HUES6 (cell line): ENCODE results near the gene CYBC1.
"Not testable (repeated sequence)": the region's sequence is repeated elsewhere in the genome, so short reads cannot be mapped to it uniquely, and the experiment has no call there.

ENCODE experiments used
- H3K27ac ChIP-seq: 2 replicates; pipeline ENCODE4 v1.7.0; 2013; ENCODE audit warnings: low read depth, mild to moderate bottlenecking, low read length, inconsistent platforms
- H3K27me3 ChIP-seq: 2 replicates; pipeline ENCODE4 v1.6.1; 2013; ENCODE audit warnings: low read length; ENCODE audit not compliant: control insufficient read depth, insufficient read depth
- H3K36me3 ChIP-seq: 2 replicates; pipeline ENCODE4 v1.6.1; 2013; ENCODE audit warnings: low read length; ENCODE audit not compliant: control insufficient read depth, insufficient read depth
- H3K4me1 ChIP-seq: 2 replicates; pipeline ENCODE4 v1.6.1; 2013; ENCODE audit warnings: low read length; ENCODE audit not compliant: control insufficient read depth, insufficient read depth
- H3K4me3 ChIP-seq: 2 replicates; pipeline ENCODE4 v1.5.1; 2013; ENCODE audit warnings: low read depth, low read length
- H3K9ac ChIP-seq: one replicate; pipeline ENCODE4 v1.6.1; 2013; ENCODE audit warnings: mild to moderate bottlenecking, low read length
- H3K9me3 ChIP-seq: 2 replicates; pipeline ENCODE4 v1.6.1; 2013; ENCODE audit warnings: low read depth, low read length; ENCODE audit not compliant: control insufficient read depth, insufficient read depth

The CYBC1 gene

DNA sequence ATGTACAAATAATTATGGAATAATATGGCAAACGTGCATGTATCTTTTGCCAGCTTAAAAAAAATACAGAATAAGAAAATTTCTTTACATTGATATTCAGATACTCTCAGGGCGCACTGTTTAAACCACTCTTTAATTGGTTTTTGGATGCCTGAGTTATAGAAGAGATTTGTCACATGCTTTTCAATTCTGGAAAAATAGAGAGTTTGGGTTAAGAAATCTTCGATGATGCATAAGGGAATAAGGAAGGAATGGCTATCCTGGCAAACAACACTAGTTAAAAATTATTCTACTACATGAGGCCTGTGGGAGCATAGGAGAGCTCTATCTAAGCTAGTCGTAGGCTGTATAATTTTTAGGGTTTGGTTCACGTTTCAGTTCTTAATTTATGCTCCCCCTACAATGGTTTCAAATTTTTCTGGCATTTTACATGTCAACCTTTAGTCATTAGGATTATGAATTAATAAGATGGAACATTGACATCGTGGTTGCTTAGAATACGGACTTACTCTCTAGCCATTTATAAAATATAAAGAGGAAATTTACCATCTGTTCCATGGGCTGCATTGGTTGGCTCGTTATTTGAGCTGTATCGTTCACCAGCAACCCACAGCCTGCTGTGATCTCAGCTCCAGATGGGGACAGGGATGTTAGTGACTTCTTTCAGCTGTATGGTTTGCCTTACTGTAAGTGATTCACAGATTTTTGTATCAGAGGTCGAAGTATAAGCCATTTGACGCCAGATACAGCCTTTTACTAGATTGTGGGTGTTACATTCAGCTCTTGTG, 23.9 kb upstream of the CYBC1 start:
- Histone ChIP-seq H3K36me3 (peaks cover 58% of the 10 kb centered on the region), H3K4me1 (no peaks in the 10 kb centered on the region), H3K27ac (no peak overlapping the region), H3K4me3 (no peak overlapping the region), H3K9me3 (no peaks in the 10 kb centered on the region), H3K27me3 (no peaks in the 10 kb centered on the region), H3K9ac (no peak overlapping the region)

DNA sequence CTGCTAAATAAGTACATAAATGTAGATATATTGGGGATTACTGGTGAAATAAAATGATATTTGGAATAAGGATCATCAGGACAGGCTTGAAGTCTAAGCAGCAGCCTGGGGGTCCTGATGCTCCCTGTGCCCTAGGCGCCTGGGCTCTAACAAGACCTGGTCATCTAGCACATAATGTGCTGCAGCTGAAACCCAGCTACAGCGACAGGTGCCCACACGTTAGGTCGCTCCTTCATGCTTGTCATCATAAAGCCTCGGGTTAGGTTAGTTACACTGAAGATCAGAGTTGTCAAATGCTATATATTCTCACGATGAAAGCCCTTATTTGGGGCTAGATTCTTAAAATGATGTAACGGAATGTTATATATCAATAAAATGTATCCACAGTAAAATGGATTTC, 19.5 kb upstream of the CYBC1 start:
- Histone ChIP-seq H3K36me3 (peaks cover 67% of the 10 kb centered on the region), H3K27ac (no peak overlapping the region), H3K4me3 (no peak overlapping the region), H3K4me1 (no peaks in the 10 kb centered on the region), H3K27me3 (no peaks in the 10 kb centered on the region), H3K9ac (no peak overlapping the region), H3K9me3 (no peaks in the 10 kb centered on the region)

DNA sequence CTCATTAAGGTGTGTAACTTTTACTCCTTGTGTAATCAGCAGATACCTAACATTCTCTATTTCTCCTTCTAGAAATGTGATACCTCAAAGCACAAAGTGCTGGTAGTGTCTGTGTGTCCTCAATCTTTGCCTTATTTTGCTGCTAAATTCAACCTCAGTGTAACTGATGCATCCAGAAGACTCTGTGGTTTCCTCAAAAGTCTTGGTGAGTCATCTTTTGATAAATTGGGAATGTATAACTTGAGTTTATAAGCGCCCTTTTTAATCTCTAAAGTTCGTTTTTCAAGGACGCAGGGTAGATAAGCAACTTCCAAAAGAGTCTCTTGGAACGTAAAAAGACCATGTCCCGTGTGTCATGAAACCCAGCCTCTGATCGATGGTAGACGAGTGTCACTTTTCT, 18.1 kb upstream of the CYBC1 start:
- Histone ChIP-seq H3K27me3 (no peaks in the 10 kb centered on the region), H3K36me3 (peaks cover 68% of the 10 kb centered on the region), H3K4me1 (no peaks in the 10 kb centered on the region), H3K27ac (no peak overlapping the region), H3K9me3 (no peaks in the 10 kb centered on the region), H3K4me3 (no peak overlapping the region), H3K9ac (no peak overlapping the region)

DNA sequence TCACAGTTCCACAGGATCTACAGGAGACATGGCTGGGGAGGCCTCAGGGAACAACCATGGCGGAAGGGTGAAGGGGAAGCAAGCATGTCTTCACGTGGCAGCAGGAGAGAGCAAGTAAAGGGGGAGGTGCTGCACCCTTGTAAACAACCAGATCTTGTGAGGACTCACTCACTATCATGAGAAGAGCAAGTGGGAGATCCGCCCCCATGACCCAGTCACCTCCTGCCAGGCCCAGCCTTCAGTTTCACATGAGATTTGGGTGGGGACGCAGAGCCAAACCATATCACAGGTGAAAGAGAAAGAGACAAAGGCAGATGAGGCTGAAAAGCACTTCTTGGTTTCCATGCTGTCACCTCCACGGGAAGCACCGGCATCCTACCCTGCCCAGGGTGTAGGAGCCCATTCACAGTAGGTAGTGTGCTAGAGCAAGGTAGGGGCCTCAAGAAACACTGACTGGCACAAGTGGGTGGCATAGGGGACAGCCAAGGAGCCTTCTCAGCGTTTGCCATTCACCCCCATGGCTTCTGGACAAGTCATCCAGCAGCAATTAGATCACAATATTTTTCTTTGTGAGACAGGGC, 14.6 kb upstream of the CYBC1 start:
- Histone ChIP-seq H3K9me3 (no peaks in the 10 kb centered on the region), H3K36me3 (peaks cover 86% of the 10 kb centered on the region), H3K27me3 (no peaks in the 10 kb centered on the region), H3K4me3 (no peak overlapping the region), H3K4me1 (no peaks in the 10 kb centered on the region), H3K27ac (no peak overlapping the region), H3K9ac (no peak overlapping the region)

DNA sequence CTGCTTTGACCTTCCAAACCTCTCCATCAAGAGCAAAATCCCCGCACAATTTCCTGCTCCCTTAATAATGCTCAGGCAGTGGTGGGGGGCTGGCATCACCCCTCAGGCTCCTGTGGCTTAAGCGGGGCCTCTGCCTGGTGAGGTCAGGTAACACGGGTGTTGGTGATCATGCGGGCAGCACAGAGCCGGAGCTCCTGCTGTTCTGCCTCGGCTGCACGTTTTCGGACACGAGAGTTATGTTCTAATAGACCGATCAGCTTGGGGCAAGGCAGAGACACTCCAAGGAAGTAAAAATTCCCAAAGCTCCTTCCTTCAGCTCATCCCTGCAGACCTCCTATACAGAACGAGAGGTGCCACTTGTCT, 14.0 kb upstream of the CYBC1 start:
- Histone ChIP-seq H3K9me3 (no peaks in the 10 kb centered on the region), H3K9ac (no peak overlapping the region), H3K4me3 (no peak overlapping the region), H3K27me3 (no peaks in the 10 kb centered on the region), H3K27ac (no peak overlapping the region), H3K36me3 (peaks cover 86% of the 10 kb centered on the region), H3K4me1 (no peaks in the 10 kb centered on the region)

DNA sequence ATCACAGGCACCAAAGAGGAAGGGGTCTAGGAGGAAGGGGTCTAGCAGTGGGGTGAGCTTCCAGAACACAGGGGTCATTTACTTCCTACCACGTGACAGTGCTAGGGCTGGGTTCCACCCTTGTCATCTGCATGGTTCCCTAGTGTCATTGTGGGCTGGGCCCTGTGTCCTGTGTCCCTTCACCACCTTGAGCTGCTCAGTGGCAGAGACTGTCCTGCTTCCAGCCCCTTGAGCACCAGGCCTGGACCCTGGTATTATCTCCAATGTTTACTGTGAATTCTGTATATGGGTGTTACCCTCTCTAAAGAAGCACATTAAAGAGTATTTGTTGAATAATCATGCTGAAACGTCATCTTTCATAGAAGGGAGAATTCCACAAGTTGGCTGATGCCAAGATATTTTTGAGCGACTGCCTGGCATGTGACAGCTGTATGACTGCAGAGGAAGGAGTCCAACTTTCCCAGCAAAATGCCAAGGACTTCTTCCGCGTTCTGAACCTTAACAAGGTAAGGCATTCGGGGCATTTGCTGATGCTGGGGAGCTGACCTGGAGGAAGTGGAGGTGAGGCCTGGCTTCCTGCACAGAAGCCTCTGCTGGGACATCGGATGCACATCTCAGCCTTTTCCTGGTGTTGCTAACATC, 13.5 kb upstream of the CYBC1 start:
- H3K27ac ChIP-seq: no peak overlapping the region
- no peak overlapping the region for H3K9ac ChIP-seq
- peaks cover 82% of the 10 kb centered on the region for H3K36me3 ChIP-seq
- no peak overlapping the region for H3K4me3 ChIP-seq
- H3K9me3 ChIP-seq: no peaks in the 10 kb centered on the region
- no peaks in the 10 kb centered on the region for H3K27me3 ChIP-seq
- no peaks in the 10 kb centered on the region for H3K4me1 ChIP-seq

DNA sequence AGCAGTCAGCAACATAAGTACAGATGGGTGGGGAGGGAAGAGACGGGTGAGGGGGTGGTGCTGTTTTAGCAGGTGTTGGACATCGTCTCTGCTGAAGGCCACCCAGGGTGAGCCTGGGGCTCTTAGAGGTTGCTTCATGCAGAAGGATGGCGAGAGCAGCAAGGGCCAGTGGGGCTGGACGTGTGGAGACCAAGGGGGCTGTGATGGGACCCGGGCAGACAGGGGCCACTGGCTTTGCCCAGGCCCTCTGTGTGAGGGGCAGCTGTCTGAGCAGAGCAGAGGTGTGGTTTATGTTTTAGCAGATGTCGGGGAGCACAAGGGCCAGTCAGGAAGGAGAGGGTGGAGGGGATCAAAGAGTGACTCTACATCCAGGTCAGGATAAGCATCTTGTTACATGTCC, 12.8 kb upstream of the CYBC1 start:
- Histone ChIP-seq H3K27ac (no peak overlapping the region), H3K36me3 (peaks cover 75% of the 10 kb centered on the region), H3K4me1 (no peaks in the 10 kb centered on the region)

DNA sequence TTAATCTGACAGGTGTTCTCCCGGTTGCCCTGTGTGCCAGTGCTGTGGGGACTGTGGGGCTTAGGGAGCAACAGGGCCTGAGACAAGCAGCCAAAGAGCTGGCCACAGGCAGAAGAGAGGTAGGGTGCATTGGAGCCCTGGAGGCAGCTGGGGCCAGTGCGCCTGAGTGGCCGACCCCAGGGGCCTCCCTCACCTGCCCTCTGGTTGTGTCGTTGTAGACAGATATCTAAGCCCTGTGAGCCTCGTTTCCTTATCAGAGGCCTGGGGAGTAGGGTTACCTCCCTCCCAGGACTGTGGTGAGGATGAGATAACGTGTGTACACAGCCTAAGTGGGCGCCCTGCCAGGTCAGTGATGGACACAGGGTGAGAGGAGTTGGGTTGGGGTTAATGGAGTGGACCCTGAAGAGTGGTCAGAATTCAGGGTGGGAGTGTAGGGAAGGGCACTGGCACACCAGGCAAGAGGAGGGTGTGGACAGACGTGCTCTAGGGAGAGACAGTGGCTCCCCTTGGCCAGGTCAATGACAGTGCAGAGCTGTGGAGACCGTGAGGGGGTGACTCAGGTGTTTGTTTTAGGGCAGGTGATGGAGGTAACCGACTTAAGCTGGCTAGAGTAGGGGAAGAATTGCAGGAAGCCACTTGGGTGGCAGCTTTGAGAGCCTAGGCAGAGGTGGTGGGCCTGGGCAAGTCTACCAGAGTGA, 11.4 kb upstream of the CYBC1 start:
- no peak overlapping the region for H3K4me3 ChIP-seq
- peaks cover 68% of the 10 kb centered on the region for H3K36me3 ChIP-seq
- H3K9me3 ChIP-seq: no peaks in the 10 kb centered on the region
- H3K27me3 ChIP-seq: no peaks in the 10 kb centered on the region
- H3K9ac ChIP-seq: no peak overlapping the region
- no peak overlapping the region for H3K27ac ChIP-seq
- H3K4me1 ChIP-seq: 0 out of 2 replicates have a peak, but pooled peaks cover 4% of the 10 kb centered on the region

More for the DNA sequence above, 12.8 kb upstream of the CYBC1 start:
- Histone ChIP-seq H3K4me3 (no peak overlapping the region), H3K9ac (no peak overlapping the region), H3K9me3 (no peaks in the 10 kb centered on the region), H3K27me3 (no peaks in the 10 kb centered on the region)

DNA sequence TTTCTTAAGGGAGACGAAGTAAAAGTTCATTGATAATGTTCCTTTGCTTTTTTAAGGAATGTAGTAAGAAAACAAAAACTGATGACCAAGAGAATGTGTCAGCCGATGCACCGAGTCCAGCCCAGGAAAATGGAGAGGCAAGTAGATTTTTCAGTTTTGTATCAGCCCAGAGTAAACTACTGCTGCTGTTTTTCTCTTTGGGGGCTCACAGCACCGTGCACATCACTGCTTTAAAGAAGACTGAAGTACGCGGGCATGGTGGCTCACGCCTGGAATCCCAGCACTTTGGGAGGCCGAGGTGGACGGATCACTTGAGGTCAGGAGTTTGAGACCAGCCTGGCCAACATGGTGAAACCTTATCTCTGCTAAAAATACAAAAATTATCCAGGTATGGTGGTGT, 9.4 kb upstream of the CYBC1 start:
- H3K4me1 ChIP-seq, H3K27ac ChIP-seq, H3K4me3 ChIP-seq, H3K27me3 ChIP-seq, H3K9me3 ChIP-seq, H3K9ac ChIP-seq: not testable (repeated sequence)
- H3K36me3 ChIP-seq: peaks cover 49% of the 10 kb centered on the region

DNA sequence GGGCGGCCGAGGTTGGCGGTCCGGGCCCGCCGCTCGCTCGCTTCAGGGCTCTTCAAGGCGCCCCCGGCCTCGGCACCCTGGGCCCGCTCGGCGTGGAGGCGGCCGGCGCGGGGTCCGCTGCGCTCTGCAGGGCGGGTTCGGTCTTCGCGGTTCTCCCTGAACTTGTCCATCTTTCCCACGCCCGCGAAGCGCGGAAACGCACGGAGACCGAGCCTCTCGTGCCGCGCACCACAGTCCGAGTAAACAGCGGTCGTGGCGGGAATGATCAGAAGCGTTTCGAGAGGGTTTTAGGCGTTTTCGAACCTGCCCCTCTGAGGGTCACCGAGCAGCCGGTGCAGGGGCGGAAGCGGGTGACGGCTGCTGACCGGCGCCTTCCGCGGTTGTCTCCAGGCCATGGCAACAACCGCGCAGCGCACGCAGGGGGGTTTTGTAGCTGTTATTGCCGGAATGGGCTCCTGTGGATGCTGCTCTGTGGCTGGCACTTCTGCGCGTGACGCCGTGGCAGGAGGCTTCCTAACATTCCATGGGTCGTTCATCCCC, 8.4 kb upstream of the CYBC1 start:
- H3K27me3 ChIP-seq: no peaks in the 10 kb centered on the region

More for the DNA sequence above, 8.4 kb upstream of the CYBC1 start:
- Histone ChIP-seq H3K9ac (peak overlapping the region; percentile 76), H3K9me3 (no peaks in the 10 kb centered on the region), H3K4me1 (0 out of 2 replicates have a peak, but pooled peaks cover 4% of the 10 kb centered on the region), H3K27ac (peak overlapping the region; percentile 8; the same call in 1 of the 2 replicates), H3K4me3 (peak overlapping the region; percentile 89), H3K36me3 (peaks cover 39% of the 10 kb centered on the region)
